MM.1S (cell line): ENCODE measurements around the gene BMP8B.

Experiments
- EZH2phosphoT487 ChIP-seq: fragments of 300-600 bp; sonication (generic); IDR thresholded peaks from 2 replicates; pipeline ENCODE4 v1.6.1; 2018; ENCODE audit warnings: antibody characterized with exemption, low read length
- TF ChIP-seq, protein P1 (sequence below): fragments of 300-600 bp; sonication (generic); IDR thresholded peaks from 2 replicates; pipeline ENCODE4 v1.5.1; 2016; ENCODE audit warnings: antibody characterized with exemption, low read length, mixed read lengths

DNA sequence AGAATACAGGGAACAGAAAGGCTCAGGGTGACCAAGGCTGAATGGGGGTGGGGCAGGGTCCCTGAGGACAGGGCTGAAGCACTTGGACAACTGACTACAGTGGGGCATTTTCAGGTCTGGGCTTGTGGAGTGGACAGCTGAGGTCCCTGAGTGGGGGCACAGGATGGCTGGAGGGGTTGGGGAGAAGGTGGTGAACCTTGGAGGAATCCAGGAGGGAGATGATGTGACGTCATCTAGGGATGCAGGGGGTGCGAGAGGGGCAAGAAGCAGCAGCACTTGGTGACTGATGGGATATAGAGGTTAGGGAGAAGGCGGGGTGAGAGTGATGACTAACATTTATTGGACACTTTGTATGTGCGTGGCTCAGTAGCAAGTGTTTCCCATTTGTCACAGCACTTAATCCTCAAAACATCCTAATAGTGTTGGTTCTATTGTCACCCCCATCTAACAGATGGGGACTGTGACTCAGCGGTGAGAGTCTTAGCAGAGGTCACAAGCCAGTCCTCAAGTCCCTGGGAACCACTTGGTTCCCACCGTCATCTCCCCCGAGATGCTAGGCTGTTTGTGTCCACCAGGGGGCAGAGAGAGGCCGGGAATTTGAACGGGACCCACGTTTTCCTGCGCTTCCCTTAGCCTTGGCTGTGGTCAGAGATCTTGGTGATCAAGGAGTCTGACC lies 27.9 kb upstream of the BMP8B start:
- TF ChIP-seq, protein P1, sequence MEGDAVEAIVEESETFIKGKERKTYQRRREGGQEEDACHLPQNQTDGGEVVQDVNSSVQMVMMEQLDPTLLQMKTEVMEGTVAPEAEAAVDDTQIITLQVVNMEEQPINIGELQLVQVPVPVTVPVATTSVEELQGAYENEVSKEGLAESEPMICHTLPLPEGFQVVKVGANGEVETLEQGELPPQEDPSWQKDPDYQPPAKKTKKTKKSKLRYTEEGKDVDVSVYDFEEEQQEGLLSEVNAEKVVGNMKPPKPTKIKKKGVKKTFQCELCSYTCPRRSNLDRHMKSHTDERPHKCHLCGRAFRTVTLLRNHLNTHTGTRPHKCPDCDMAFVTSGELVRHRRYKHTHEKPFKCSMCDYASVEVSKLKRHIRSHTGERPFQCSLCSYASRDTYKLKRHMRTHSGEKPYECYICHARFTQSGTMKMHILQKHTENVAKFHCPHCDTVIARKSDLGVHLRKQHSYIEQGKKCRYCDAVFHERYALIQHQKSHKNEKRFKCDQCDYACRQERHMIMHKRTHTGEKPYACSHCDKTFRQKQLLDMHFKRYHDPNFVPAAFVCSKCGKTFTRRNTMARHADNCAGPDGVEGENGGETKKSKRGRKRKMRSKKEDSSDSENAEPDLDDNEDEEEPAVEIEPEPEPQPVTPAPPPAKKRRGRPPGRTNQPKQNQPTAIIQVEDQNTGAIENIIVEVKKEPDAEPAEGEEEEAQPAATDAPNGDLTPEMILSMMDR, result peak; percentile 67
- no peak for TF ChIP-seq EZH2phosphoT487
